Gastroesophageal sphincter (tissue), 4 donors: ENCODE measurements around the gene TNNI3K. TPM values are rescaled to one million over a fixed set of nuclear protein-coding genes. Genes with fewer than 3 reads are reported as not detected.

Source experiments
- ATAC-seq: fragments of 150-250 bp; one replicate; pipeline ENCODE4 v1.9.1; 2016; ENCODE audit warnings: mild to moderate bottlenecking, moderate library complexity
- H3K27ac ChIP-seq, 4 donors: fragments of 200-600 bp; sonication (generic) in 3 of 4; 1 replicate in 3 of 4; 2 replicates in 1 of 4; pipeline ENCODE4 v1.5.1; 2016 to 2019
- H3K27me3 ChIP-seq: fragments of 200-600 bp; sonication (generic); one replicate; pipeline ENCODE4 v1.5.1; 2019
- H3K36me3 ChIP-seq, 2 donors: fragments of 200-600 bp; sonication (generic); one replicate each; pipeline ENCODE4 v1.5.1; 2019; ENCODE audit warnings: control low read depth in 1 of 2
- H3K4me1 ChIP-seq, 3 donors: fragments of 200-600 bp; sonication (generic); 1 replicate in 2 of 3; 2 replicates in 1 of 3; pipeline ENCODE4 v1.5.1; 2016 to 2019; ENCODE audit warnings: control low read depth in 2 of 3
- H3K4me3 ChIP-seq, 2 donors: fragments of 200-600 bp; sonication (generic); one replicate each; pipeline ENCODE4 v1.5.1; 2019; ENCODE audit warnings: mild to moderate bottlenecking in 1 of 2, moderate library complexity in 1 of 2
- H3K9me3 ChIP-seq, 3 donors: fragments of 200-600 bp; sonication (generic); one replicate each; pipeline ENCODE4 v1.5.1; 2017 to 2019; ENCODE audit warnings: control low read depth in 2 of 3
- CTCF ChIP-seq, 4 experiments: fragments of 200-600 bp in 2 of 4; fragments of 450-650 bp in 2 of 4; sonication (generic) in 1 of 4; IDR thresholded peaks; one replicate each; pipeline ENCODE4 v1.5.1; 2017 to 2019; ENCODE audit warnings: antibody characterized with exemption in 4 of 4, mild to moderate bottlenecking in 2 of 4, moderate library complexity in 2 of 4
- EP300 ChIP-seq: sonication (generic); formaldehyde crosslinking; IDR thresholded peaks from one replicate; pipeline ENCODE4 v1.6.1; 2017; ENCODE audit warnings: antibody characterized with exemption, mild to moderate bottlenecking
- POLR2A ChIP-seq, 2 donors: fragments of 450-650 bp; IDR thresholded peaks; one replicate each; pipeline ENCODE4 v1.6.1; 2017; ENCODE audit warnings: antibody characterized with exemption in 2 of 2, mild to moderate bottlenecking in 2 of 2, moderate library complexity in 1 of 2
- POLR2AphosphoS5 ChIP-seq: sonication (generic); formaldehyde crosslinking; IDR thresholded peaks from one replicate; pipeline ENCODE4 v1.6.1; 2017; ENCODE audit warnings: antibody characterized with exemption
- WGBS, 2 donors: methylation state at CpG; one replicate each; pipeline ENCODE4 v1.1.5; 2018; ENCODE audit warnings: low coverage in 1 of 2; 5-methylcytosine and 5-hydroxymethylcytosine counted together
- total RNA-seq, 4 donors: library from RNA; depleted of rRNA; stranded (reverse); fragments of >200 nt; gene quantifications; one replicate each; pipeline ENCODE4 v1.1.0, GENCODE V29; 2016

The TNNI3K gene
- total RNA-seq, 4 donors from 2014 or later = 0.32 to 3.9 (median 2.9) TPM

- H3K9me3 ChIP-seq = no peaks in the 10 kb centered on the region
- no peak for TF ChIP-seq CTCF (IDR thresholded peaks at IDR 0.05)
- no peak for TF ChIP-seq EP300
- TF ChIP-seq POLR2AphosphoS5 = no peak
- TF ChIP-seq POLR2A (IDR thresholded peaks at IDR 0.05) = no peak
- H3K27me3 ChIP-seq = no peaks in the 10 kb centered on the region
- 75 to 90% methylated on average over 3 of the region's 3 CpGs for WGBS, 2 donors
- peaks cover 0 to 15% (median 0%) of the 10 kb centered on the region in 3 donors for H3K4me1 ChIP-seq
- H3K4me3 ChIP-seq = no peak overlapping the region
- H3K36me3 ChIP-seq = no peaks in the 10 kb centered on the region
- no peak overlapping the region for H3K27ac ChIP-seq
- no peak for ATAC-seq
These were observed 157.0 kb downstream of the TNNI3K start for GRCh38 chr1:74392186-74392585.

- TF ChIP-seq POLR2AphosphoS5 (no peak), POLR2A (IDR thresholded peaks at IDR 0.05) (no peak), EP300 (no peak), CTCF (IDR thresholded peaks at IDR 0.05) (no peak)
- WGBS, 2 donors = 73% methylated on average over 2 of the region's 2 CpGs
- H3K27ac ChIP-seq = no peak overlapping the region
- H3K4me3 ChIP-seq = no peak overlapping the region
- ATAC-seq = no peak
- no peaks in the 10 kb centered on the region for H3K9me3 ChIP-seq
- H3K27me3 ChIP-seq = no peaks in the 10 kb centered on the region
- H3K4me1 ChIP-seq = peaks cover 0 to 15% (median 0%) of the 10 kb centered on the region in 3 donors
- no peaks in the 10 kb centered on the region for H3K36me3 ChIP-seq
These were observed 157.7 kb downstream of the TNNI3K start for GRCh38 chr1:74392840-74393239.

- peak overlapping the region in 2 of 4 donors; percentile 8 to 49 for H3K27ac ChIP-seq
- no peaks in the 10 kb centered on the region for H3K9me3 ChIP-seq
- 22 to 27% methylated on average over 3 to 4 of the region's 4 CpGs for WGBS, 2 donors
- no peak for ATAC-seq
- no peaks in the 10 kb centered on the region for H3K27me3 ChIP-seq
- H3K36me3 ChIP-seq = no peaks in the 10 kb centered on the region
- H3K4me1 ChIP-seq = peaks cover 0 to 15% (median 0%) of the 10 kb centered on the region in 3 donors
- TF ChIP-seq POLR2A (IDR thresholded peaks at IDR 0.05) (no peak), POLR2AphosphoS5 (no peak), EP300 (no peak), CTCF (IDR thresholded peaks at IDR 0.05) (no peak)
- no peak overlapping the region for H3K4me3 ChIP-seq
These were observed 160.4 kb downstream of the TNNI3K start for GRCh38 chr1:74395571-74395970.

- no peak overlapping the region for H3K4me3 ChIP-seq
- H3K27me3 ChIP-seq = no peaks in the 10 kb centered on the region
- peak overlapping the region in 1 of 4 donors; percentile 49 for H3K27ac ChIP-seq
- WGBS, 2 donors = 39% methylated on average over 2 of the region's 3 CpGs; no CpG with 5 or more reads in 1 of the 2 donors
- no peaks in the 10 kb centered on the region for H3K9me3 ChIP-seq
- no peak for ATAC-seq
- no peaks in the 10 kb centered on the region for H3K36me3 ChIP-seq
- peaks cover 0 to 15% (median 0%) of the 10 kb centered on the region in 3 donors for H3K4me1 ChIP-seq
- TF ChIP-seq POLR2A (IDR thresholded peaks at IDR 0.05) (no peak), POLR2AphosphoS5 (no peak), CTCF (IDR thresholded peaks at IDR 0.05) (no peak), EP300 (no peak)
These were observed 161.3 kb downstream of the TNNI3K start for GRCh38 chr1:74396462-74396861.

- WGBS, 2 donors = 7 to 14% methylated on average over 4 of the region's 4 CpGs
- TF ChIP-seq POLR2A (IDR thresholded peaks at IDR 0.05) (no peak), EP300 (no peak)
- ATAC-seq = no peak
- H3K36me3 ChIP-seq = no peaks in the 10 kb centered on the region
- H3K4me3 ChIP-seq = no peak overlapping the region
- no peaks in the 10 kb centered on the region for H3K27me3 ChIP-seq
- H3K4me1 ChIP-seq = peaks cover 0 to 15% (median 0%) of the 10 kb centered on the region in 3 donors
- no peaks in the 10 kb centered on the region for H3K9me3 ChIP-seq
- peak overlapping the region in 1 of 4 donors; percentile 43 for H3K27ac ChIP-seq
These were observed 161.7 kb downstream of the TNNI3K start for GRCh38 chr1:74396933-74397332.
